GM04504 (cell line): ENCODE results near the gene MTAP.

Experiments
- DNase-seq: peaks from one replicate; pipeline ENCODE4 v3.0.0-alpha.2; 2012; ENCODE audit warnings: low read depth

The MTAP gene

GRCh38 chr9:21804791-21805190 is 2.4 kb downstream of the MTAP start:
- no peak for DNase-seq

GRCh38 chr9:21806644-21807043 is 4.2 kb downstream of the MTAP start:
- no peak for DNase-seq

GRCh38 chr9:21810388-21810787 is 8.0 kb downstream of the MTAP start:
- DNase-seq, result no peak

- DNase-seq, result no peak
Observed at GRCh38 chr9:21810881-21811280, 8.4 kb downstream of the MTAP start.

GRCh38 chr9:21811914-21812313 is 9.5 kb downstream of the MTAP start:
- DNase-seq, result no peak

GRCh38 chr9:21812415-21812814 is 10.0 kb downstream of the MTAP start:
- DNase-seq, result peak; percentile 28

- DNase-seq, result peak; percentile 43
Observed at GRCh38 chr9:21812946-21813568, 10.6 kb downstream of the MTAP start.

GRCh38 chr9:21813575-21814473 is 11.4 kb downstream of the MTAP start:
- peak; percentile 66 for DNase-seq

- no peak for DNase-seq
Observed at GRCh38 chr9:21815643-21816042, 13.2 kb downstream of the MTAP start.

- DNase-seq, result peak; percentile 71
Observed at GRCh38 chr9:21817176-21817575, 14.7 kb downstream of the MTAP start.

- DNase-seq, result no peak
Observed at GRCh38 chr9:21825637-21826036, 23.2 kb downstream of the MTAP start.

GRCh38 chr9:21828853-21829410 is 26.5 kb downstream of the MTAP start:
- DNase-seq, result no peak

- no peak for DNase-seq
Observed at GRCh38 chr9:21830589-21830988, 28.2 kb downstream of the MTAP start.

- DNase-seq, result peak; percentile 83
Observed at GRCh38 chr9:21831841-21832509, 29.5 kb downstream of the MTAP start.

GRCh38 chr9:21833090-21833801 is 30.8 kb downstream of the MTAP start:
- no peak for DNase-seq

- no peak for DNase-seq
Observed at GRCh38 chr9:21835121-21835520, 32.7 kb downstream of the MTAP start.

GRCh38 chr9:21836437-21837161 is 34.2 kb downstream of the MTAP start:
- DNase-seq, result peak; percentile 97

GRCh38 chr9:21837501-21837900 is 35.1 kb downstream of the MTAP start:
- DNase-seq, result no peak

- no peak for DNase-seq
Observed at GRCh38 chr9:21840647-21841046, 38.2 kb downstream of the MTAP start.

GRCh38 chr9:21841133-21841532 is 38.7 kb downstream of the MTAP start:
- no peak for DNase-seq

- DNase-seq, result no peak
Observed at GRCh38 chr9:21848615-21849014, 46.2 kb downstream of the MTAP start.
